SU-DHL-6 (cell line): ENCODE data around the gene TMEM131.
"Not testable (repeated sequence)": the region's sequence is repeated elsewhere in the genome, so short reads cannot be mapped to it uniquely, and the experiment has no call there.

Experiments used
- H2AFZ ChIP-seq: fragments of 200-600 bp; sonication (generic); 2 replicates; pipeline ENCODE4 v1.6.1; 2014; ENCODE audit warnings: low read depth, mild to moderate bottlenecking, moderate library complexity, mixed read lengths, antibody characterized with exemption, low read length; ENCODE audit not compliant: severe bottlenecking
- H3F3A ChIP-seq: fragments of 200-600 bp; shearing (Covaris generic); 2 replicates; pipeline ENCODE4 v1.6.0; 2016; ENCODE audit warnings: antibody characterized with exemption, mild to moderate bottlenecking; ENCODE audit not compliant: insufficient read depth
- H3K27ac ChIP-seq: fragments of 200-600 bp; sonication (generic); 2 replicates; pipeline ENCODE4 v1.5.1; 2016; ENCODE audit warnings: low read depth, mild to moderate bottlenecking, low read length, moderate library complexity, mixed read lengths
- H3K27me3 ChIP-seq: fragments of 200-600 bp; sonication (generic), shearing (Covaris generic); 2 replicates; pipeline ENCODE4 v1.6.0; 2014; ENCODE audit warnings: mild to moderate bottlenecking, low read length
- H3K36me3 ChIP-seq: fragments of 200-600 bp; sonication (generic); 2 replicates; pipeline ENCODE4 v1.6.1; 2014; ENCODE audit warnings: mild to moderate bottlenecking, low read length, mixed read lengths
- H3K4me2 ChIP-seq: fragments of 300-600, 200-600 bp; shearing (Covaris generic), sonication (generic); 2 replicates; pipeline ENCODE4 v1.6.0; 2014; ENCODE audit warnings: low read length, low read depth, mild to moderate bottlenecking; ENCODE audit not compliant: poor library complexity, severe bottlenecking
- H3K4me3 ChIP-seq: fragments of 200-600 bp; sonication (generic); 2 replicates; pipeline ENCODE4 v1.5.1; 2014; ENCODE audit warnings: antibody characterized with exemption, low read length, mild to moderate bottlenecking, mixed read lengths; ENCODE audit not compliant: insufficient read depth, poor library complexity, severe bottlenecking
- H3K79me2 ChIP-seq: fragments of 200-600 bp; sonication (generic); 2 replicates; pipeline ENCODE4 v1.6.1; 2014; ENCODE audit warnings: mild to moderate bottlenecking, low read length, moderate library complexity; ENCODE audit not compliant: insufficient read depth
- H3K9ac ChIP-seq: fragments of 200-600 bp; sonication (generic); 2 replicates; pipeline ENCODE4 v1.7.0; 2014; ENCODE audit warnings: mild to moderate bottlenecking, low read length
- H3K9me2 ChIP-seq: fragments of 200-600 bp; sonication (generic); replicated peaks from 2 replicates; pipeline ENCODE4 v1.6.1; 2014; ENCODE audit warnings: low read length; ENCODE audit not compliant: insufficient read depth
- H3K9me3 ChIP-seq: fragments of 200-600 bp; sonication (generic); 2 replicates; pipeline ENCODE4 v1.6.1; 2014; ENCODE audit warnings: low read length, mixed read lengths; ENCODE audit not compliant: insufficient read depth
- H4K20me1 ChIP-seq: fragments of 200-600 bp; sonication (generic); 2 replicates; pipeline ENCODE4 v1.6.1; 2014; ENCODE audit warnings: low read depth, mild to moderate bottlenecking, antibody characterized with exemption, low read length, moderate library complexity, mixed read lengths
- CTCF ChIP-seq: fragments of 200-600 bp; sonication (generic); IDR thresholded peaks from one replicate; pipeline ENCODE4 v1.5.1; 2017; ENCODE audit warnings: antibody characterized with exemption, mild to moderate bottlenecking, low read length, moderate library complexity; ENCODE audit not compliant: insufficient read depth, poor library complexity, severe bottlenecking
- EZH2phosphoT487 ChIP-seq: fragments of 200-600 bp; sonication (generic), shearing (Covaris generic); conservative IDR thresholded peaks from 2 replicates; pipeline ENCODE4 v1.6.1; 2018; ENCODE audit warnings: mild to moderate bottlenecking, antibody characterized with exemption, low read length, moderate library complexity, mixed read lengths

Gene TMEM131

GRCh38 chr2:97714084-97714949, 281.4 kb downstream of the TMEM131 start:
- H3K9ac ChIP-seq = no peak overlapping the region
- no peak overlapping the region for H2AFZ ChIP-seq
- no peak overlapping the region for H3K27ac ChIP-seq
- H3K27me3 ChIP-seq = no peaks in the 10 kb centered on the region
- H3F3A ChIP-seq = no peaks in the 10 kb centered on the region
- no peak overlapping the region for H3K4me2 ChIP-seq
- no peaks in the 10 kb centered on the region for H3K9me3 ChIP-seq
- H3K36me3 ChIP-seq = no peaks in the 10 kb centered on the region
- H3K9me2 ChIP-seq = no peaks in the 10 kb centered on the region
- TF ChIP-seq EZH2phosphoT487 (no peak), CTCF (no peak)
- no peaks in the 10 kb centered on the region for H3K79me2 ChIP-seq
- H3K4me3 ChIP-seq = no peak overlapping the region
- H4K20me1 ChIP-seq = no peaks in the 10 kb centered on the region

GRCh38 chr2:97713296-97714083, 282.3 kb downstream of the TMEM131 start, which contains the start of gene ZAP70:
Gene ZAP70 (plus strand): TSS chr2:97713576. CDS start chr2:97724037, 10,461 bp downstream.
- TF ChIP-seq EZH2phosphoT487 = no peak
- TF ChIP-seq CTCF = no peak
- Histone ChIP-seq H3K9ac (no peak within 1 kb of the TSS), H3K36me3 (no peaks in the 10 kb centered on the region), H3K9me3 (no peaks in the 10 kb centered on the region), H3K4me3 (no peak within 1 kb of the TSS), H2AFZ (peak within 1 kb of the TSS; percentile 72), H3K79me2 (no peaks in the 10 kb centered on the region), H3K27ac (no peak within 1 kb of the TSS), H3K9me2 (no peaks in the 10 kb centered on the region), H3F3A (no peaks in the 10 kb centered on the region), H4K20me1 (no peaks in the 10 kb centered on the region), H3K27me3 (no peaks in the 10 kb centered on the region), H3K4me2 (no peak within 1 kb of the TSS)

GRCh38 chr2:97712693-97713295, 283.0 kb downstream of the TMEM131 start:
- Histone ChIP-seq H3K9me2 (no peaks in the 10 kb centered on the region), H3K36me3 (no peaks in the 10 kb centered on the region), H3K9ac (no peak overlapping the region), H3K4me2 (no peak overlapping the region), H2AFZ (peak overlapping the region; percentile 72), H3F3A (no peaks in the 10 kb centered on the region), H3K9me3 (no peaks in the 10 kb centered on the region), H4K20me1 (no peaks in the 10 kb centered on the region), H3K4me3 (no peak overlapping the region), H3K27ac (no peak overlapping the region), H3K27me3 (no peaks in the 10 kb centered on the region), H3K79me2 (no peaks in the 10 kb centered on the region)
- TF ChIP-seq CTCF (no peak), EZH2phosphoT487 (no peak)

GRCh38 chr2:97712175-97712574, 283.6 kb downstream of the TMEM131 start:
- H3K36me3 ChIP-seq, H3K4me2 ChIP-seq, H2AFZ ChIP-seq, H3K27me3 ChIP-seq, H3K27ac ChIP-seq, H3K79me2 ChIP-seq, H3K9me2 ChIP-seq, H3K4me3 ChIP-seq, H3K9me3 ChIP-seq, H4K20me1 ChIP-seq, H3K9ac ChIP-seq, H3F3A ChIP-seq: not testable (repeated sequence)
